GM23338 (cell line): ENCODE measurements around the gene SIRT4.

ENCODE experiments used
- EZH2 ChIP-seq: fragments of 200-600 bp; sonication (generic); IDR thresholded peaks from one replicate; pipeline ENCODE4 v1.8.0; 2017; ENCODE audit warnings: antibody characterized with exemption, mild to moderate bottlenecking, low read depth; ENCODE audit not compliant: unreplicated experiment
- STAT1 ChIP-seq: IDR thresholded peaks from one replicate; pipeline ENCODE4 v1.6.1; 2016; ENCODE audit warnings: antibody characterized with exemption; ENCODE audit not compliant: unreplicated experiment
- TF ChIP-seq, protein P1 (sequence below), 2 experiments: fragments of 200-600 bp in 1 of 2; sonication (generic) in 1 of 2; conservative IDR thresholded peaks; 2 replicates each; pipeline versions ENCODE4 v1.5.1 to v1.6.1; 2016 to 2017; ENCODE audit warnings: antibody characterized with exemption in 2 of 2, low read depth in 2 of 2, mild to moderate bottlenecking in 2 of 2, moderate library complexity in 1 of 2
- TF ChIP-seq, protein P2 (sequence below): IDR thresholded peaks from one replicate; pipeline ENCODE4 v1.6.1; 2018; ENCODE audit warnings: antibody characterized with exemption; ENCODE audit not compliant: unreplicated experiment

GRCh38 chr12:120356567-120357030 lies 54.5 kb downstream of the SIRT4 start:
- TF ChIP-seq, protein P1, sequence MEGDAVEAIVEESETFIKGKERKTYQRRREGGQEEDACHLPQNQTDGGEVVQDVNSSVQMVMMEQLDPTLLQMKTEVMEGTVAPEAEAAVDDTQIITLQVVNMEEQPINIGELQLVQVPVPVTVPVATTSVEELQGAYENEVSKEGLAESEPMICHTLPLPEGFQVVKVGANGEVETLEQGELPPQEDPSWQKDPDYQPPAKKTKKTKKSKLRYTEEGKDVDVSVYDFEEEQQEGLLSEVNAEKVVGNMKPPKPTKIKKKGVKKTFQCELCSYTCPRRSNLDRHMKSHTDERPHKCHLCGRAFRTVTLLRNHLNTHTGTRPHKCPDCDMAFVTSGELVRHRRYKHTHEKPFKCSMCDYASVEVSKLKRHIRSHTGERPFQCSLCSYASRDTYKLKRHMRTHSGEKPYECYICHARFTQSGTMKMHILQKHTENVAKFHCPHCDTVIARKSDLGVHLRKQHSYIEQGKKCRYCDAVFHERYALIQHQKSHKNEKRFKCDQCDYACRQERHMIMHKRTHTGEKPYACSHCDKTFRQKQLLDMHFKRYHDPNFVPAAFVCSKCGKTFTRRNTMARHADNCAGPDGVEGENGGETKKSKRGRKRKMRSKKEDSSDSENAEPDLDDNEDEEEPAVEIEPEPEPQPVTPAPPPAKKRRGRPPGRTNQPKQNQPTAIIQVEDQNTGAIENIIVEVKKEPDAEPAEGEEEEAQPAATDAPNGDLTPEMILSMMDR (conservative IDR thresholded peaks at IDR 0.05; ENCODE audit: low read depth in 2 of 2): peak; percentile 88 to 97
- TF ChIP-seq, protein P2, sequence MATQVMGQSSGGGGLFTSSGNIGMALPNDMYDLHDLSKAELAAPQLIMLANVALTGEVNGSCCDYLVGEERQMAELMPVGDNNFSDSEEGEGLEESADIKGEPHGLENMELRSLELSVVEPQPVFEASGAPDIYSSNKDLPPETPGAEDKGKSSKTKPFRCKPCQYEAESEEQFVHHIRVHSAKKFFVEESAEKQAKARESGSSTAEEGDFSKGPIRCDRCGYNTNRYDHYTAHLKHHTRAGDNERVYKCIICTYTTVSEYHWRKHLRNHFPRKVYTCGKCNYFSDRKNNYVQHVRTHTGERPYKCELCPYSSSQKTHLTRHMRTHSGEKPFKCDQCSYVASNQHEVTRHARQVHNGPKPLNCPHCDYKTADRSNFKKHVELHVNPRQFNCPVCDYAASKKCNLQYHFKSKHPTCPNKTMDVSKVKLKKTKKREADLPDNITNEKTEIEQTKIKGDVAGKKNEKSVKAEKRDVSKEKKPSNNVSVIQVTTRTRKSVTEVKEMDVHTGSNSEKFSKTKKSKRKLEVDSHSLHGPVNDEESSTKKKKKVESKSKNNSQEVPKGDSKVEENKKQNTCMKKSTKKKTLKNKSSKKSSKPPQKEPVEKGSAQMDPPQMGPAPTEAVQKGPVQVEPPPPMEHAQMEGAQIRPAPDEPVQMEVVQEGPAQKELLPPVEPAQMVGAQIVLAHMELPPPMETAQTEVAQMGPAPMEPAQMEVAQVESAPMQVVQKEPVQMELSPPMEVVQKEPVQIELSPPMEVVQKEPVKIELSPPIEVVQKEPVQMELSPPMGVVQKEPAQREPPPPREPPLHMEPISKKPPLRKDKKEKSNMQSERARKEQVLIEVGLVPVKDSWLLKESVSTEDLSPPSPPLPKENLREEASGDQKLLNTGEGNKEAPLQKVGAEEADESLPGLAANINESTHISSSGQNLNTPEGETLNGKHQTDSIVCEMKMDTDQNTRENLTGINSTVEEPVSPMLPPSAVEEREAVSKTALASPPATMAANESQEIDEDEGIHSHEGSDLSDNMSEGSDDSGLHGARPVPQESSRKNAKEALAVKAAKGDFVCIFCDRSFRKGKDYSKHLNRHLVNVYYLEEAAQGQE: no peak
- TF ChIP-seq EZH2 (no peak), STAT1 (no peak)
